HFF-Myc (cell line): ENCODE results near the gene PRAMEF12.
"Not testable (repeated sequence)": the region's sequence is repeated elsewhere in the genome, so short reads cannot be mapped to it uniquely, and the experiment has no call there.

Source experiments
- DNase-seq: peaks from one replicate; pipeline ENCODE4 v3.0.0-alpha.2; 2011; ENCODE audit warnings: low read depth; ENCODE audit errors: extremely low read depth
- H3K4me3 ChIP-seq: replicated peaks from 2 replicates; pipeline ENCODE4 v1.5.1; 2011; ENCODE audit warnings: low read depth, mild to moderate bottlenecking, control low read depth, low read length
- TF ChIP-seq, protein P1 (sequence below): IDR thresholded peaks from 2 replicates; pipeline ENCODE4 v1.5.1; 2012; ENCODE audit warnings: mild to moderate bottlenecking, low read depth, low read length, control low read depth; ENCODE audit errors: missing control alignments

The PRAMEF12 gene

DNA sequence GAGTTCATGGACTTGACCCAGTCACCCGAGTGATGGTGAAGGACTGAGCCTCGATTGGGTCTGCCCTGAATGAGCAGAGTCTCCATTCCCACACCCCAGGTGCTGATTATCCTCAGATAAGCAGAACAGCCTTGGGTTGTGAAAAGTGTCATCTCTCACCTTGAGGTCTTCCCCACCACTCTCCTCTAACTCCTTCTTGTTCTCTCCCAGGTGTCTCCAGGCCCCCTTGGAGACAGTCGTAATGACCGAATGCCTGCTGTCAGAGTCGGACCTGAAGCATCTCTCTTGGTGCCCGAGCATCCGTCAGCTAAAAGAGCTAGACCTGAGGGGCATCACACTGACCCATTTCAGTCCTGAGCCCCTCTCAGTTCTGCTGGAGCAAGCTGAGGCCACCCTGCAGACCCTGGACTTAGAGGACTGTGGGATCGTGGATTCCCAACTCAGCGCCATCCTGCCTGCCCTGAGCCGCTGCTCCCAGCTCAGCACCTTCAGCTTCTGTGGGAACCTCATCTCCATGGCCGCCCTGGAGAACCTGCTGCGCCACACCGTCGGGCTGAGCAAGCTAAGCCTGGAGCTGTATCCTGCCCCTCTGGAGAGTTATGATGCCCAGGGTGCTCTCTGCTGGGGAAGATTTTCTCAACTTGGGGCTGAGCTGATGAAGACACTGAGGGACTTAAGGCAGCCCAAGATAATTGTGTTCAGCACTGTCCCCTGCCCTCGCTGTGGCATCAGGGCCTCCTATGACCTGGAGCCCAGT is 3.4 kb downstream of the PRAMEF12 start:
- TF ChIP-seq, protein P1, sequence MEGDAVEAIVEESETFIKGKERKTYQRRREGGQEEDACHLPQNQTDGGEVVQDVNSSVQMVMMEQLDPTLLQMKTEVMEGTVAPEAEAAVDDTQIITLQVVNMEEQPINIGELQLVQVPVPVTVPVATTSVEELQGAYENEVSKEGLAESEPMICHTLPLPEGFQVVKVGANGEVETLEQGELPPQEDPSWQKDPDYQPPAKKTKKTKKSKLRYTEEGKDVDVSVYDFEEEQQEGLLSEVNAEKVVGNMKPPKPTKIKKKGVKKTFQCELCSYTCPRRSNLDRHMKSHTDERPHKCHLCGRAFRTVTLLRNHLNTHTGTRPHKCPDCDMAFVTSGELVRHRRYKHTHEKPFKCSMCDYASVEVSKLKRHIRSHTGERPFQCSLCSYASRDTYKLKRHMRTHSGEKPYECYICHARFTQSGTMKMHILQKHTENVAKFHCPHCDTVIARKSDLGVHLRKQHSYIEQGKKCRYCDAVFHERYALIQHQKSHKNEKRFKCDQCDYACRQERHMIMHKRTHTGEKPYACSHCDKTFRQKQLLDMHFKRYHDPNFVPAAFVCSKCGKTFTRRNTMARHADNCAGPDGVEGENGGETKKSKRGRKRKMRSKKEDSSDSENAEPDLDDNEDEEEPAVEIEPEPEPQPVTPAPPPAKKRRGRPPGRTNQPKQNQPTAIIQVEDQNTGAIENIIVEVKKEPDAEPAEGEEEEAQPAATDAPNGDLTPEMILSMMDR: no peak
- no peak for DNase-seq
- no peak overlapping the region for H3K4me3 ChIP-seq

DNA sequence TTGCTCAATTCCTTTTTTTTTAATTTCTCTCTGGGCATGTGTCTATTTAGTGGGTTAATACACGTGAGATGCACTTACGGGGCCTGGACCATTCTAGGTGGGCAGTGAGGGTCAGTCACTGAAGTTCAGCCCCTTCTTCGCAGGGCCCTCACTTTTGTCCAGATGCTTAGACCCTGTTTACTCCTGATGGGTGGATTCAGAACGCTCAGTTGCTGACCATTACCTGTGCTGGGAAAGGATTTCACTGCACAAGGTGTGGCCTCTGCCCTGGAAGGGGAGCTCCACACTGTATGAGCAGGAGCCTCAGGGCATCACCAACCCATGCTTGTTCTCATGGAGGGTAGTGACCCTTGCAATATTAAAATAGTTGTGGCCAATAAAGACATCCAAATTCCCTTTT is 4.5 kb downstream of the PRAMEF12 start:
- TF ChIP-seq, protein P1: no peak
- DNase-seq: no peak
- H3K4me3 ChIP-seq: no peak overlapping the region

DNA sequence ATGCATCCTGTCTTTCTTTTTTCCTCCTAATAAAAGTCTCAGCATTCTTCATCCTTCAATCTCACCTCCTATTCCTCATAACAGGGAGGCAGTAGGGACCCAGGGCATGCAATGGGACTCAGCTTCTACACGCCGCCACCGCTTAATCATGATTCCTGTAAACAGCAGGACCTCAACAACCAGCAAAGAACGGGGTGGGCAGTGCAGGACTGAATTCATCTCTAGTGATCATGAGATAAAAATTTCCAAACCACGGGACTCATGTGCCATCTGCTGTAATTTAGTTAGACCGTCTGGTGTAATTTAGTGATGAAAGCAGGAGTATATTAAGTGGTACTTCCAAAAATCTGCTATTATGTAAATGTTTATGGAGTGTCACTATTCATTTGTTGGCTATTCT is 5.4 kb downstream of the PRAMEF12 start:
- no peak for DNase-seq
- TF ChIP-seq, protein P1: no peak
- no peak overlapping the region for H3K4me3 ChIP-seq

DNA sequence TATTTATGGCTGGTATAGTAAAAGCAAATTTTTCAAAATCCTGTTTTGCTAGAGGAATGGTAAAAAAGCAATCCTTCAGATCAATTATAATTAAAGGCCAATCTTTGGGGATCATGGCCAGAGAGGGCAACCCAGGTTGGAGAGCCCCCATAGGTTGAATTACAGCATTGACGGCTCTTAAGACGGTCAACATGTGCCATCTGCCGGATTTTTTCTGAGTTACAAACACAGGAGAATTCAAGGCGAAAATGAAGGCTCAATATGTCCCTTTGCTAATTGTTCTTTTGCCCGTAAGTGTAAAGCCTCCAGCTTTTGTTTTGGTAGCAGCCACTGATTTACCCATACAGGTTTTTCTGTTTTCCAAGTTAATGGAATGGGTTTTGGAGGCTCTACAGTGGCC is 8.0 kb downstream of the PRAMEF12 start:
- not testable (repeated sequence) for DNase-seq, H3K4me3 ChIP-seq

DNA sequence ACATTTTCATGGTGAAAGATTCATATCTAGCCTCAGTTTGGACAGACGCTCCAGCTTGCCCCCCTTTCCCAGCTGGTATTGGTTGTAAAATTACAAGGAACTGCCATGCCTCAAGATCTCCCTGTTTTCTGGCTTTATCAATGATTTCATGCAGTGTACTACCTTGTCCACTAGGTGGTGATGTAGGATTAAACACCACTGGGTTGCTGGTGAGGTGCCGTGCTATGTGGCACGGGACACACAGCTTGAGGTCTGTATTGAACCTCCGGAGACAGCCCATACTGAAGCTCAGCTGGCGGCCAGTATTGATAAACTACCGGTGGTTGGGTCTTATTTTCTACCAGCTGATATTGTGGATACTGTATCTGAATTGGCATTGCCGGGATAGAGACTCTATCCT is 10.2 kb downstream of the PRAMEF12 start:
- not testable (repeated sequence) for DNase-seq, H3K4me3 ChIP-seq

DNA sequence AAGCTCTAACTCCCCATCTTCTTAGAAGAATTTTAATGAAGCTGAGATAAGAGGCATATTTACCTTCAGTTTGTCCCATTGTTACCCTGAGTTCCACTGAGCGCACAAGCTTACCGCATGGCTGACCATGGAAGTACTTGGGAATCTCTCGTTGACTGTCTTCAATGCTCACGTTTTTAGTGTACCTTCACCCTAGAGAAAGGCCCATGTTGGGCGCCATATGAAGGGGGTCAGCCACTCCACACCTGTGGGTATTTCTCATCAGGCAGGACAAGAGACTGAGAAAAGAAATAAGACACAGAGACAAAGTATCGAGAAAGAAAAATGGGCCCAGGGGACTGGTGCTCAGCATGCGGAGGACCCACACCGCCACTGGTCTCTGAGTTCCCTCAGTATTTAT is 11.2 kb downstream of the PRAMEF12 start:
- DNase-seq, H3K4me3 ChIP-seq: not testable (repeated sequence)

DNA sequence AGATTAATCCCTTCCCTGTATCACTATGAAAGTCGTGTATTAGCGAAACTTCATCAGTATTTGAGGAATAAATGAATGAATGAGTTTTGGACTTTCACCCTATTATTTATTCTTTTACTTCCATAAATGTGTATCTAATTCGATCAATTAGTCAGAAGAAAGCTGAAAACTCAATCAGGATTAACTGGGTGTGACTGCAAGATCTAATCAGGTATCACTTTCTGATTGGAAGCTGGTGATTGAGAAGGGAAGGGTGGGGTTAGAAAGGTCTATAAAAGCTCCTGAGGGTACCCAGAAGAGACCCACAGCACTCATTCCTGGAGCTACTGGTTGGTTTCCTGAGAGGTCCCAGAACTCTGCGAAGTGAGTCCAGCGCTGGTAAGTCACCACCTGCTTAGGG is 17.6 kb downstream of the PRAMEF12 start, which contains the start of gene PRAMEF1:
Gene PRAMEF1 (plus strand): TSS at position 301 of the 400 bp plus-strand sequence. CDS start 1,831 bp downstream, outside the sequence.
- H3K4me3 ChIP-seq: not testable (repeated sequence)

DNA sequence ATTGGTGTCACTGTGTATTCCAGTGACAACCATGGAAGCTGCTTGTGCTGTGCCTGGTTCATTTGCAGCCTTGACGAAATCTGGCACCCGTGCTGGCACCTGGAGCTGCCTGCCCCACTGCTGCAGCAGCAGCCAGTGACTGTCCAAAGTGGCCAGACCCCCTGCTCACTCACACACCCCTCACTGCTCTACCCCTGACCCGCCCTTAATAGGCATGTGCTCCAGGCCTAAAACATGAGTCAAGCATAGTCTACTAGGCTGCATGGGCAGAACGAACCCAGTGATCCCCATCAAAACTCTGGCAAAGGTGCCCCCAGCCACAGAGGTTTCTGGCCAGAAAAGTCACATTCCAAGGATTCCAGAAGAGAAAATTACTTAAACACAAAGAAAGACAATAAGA is 25.4 kb downstream of the PRAMEF12 start:
- H3K4me3 ChIP-seq: no peak overlapping the region
- no peak for DNase-seq
- TF ChIP-seq, protein P1: no peak

More for the DNA sequence above, 17.6 kb downstream of the PRAMEF12 start, which contains the start of gene PRAMEF1:
- not testable (repeated sequence) for DNase-seq

DNA sequence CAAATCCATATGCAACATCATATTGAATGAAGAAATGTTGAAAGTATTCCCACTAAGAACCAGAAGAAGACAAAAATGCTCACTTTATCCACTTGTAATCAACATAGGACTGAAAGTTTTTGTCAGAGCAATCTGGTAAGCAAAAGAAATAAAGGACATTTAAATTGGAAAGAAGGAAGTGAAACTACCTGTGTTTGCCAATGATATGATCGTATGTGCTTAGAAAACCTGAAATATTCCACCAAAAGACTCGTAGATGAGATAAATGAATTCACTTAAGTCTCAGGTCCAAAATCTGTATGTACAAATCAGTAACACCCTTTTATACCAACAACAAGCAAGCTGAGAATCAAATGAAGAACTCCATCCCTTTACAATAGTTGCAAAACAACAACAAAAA is 26.2 kb downstream of the PRAMEF12 start:
- DNase-seq: no peak
- TF ChIP-seq, protein P1: no peak
- no peak overlapping the region for H3K4me3 ChIP-seq
